HG03175 (cell line): ENCODE results near the gene PTCD2.
"Not testable (repeated sequence)": the region's sequence is repeated elsewhere in the genome, so short reads cannot be mapped to it uniquely, and the experiment has no call there.

Experiments
- ATAC-seq: cut with Tn5 transposase; IDR thresholded peaks from one replicate; pipeline ENCODE4 v1.9.1; 2021; ENCODE audit warnings: mild to moderate bottlenecking, moderate library complexity; ENCODE audit not compliant: unreplicated experiment

PTCD2 gene

GRCh38 chr5:72377910-72378638 lies 57.9 kb downstream of the PTCD2 start:
- no peak for ATAC-seq

- no peak for ATAC-seq
Observed at GRCh38 chr5:72378639-72379289, 58.6 kb downstream of the PTCD2 start.

DNA sequence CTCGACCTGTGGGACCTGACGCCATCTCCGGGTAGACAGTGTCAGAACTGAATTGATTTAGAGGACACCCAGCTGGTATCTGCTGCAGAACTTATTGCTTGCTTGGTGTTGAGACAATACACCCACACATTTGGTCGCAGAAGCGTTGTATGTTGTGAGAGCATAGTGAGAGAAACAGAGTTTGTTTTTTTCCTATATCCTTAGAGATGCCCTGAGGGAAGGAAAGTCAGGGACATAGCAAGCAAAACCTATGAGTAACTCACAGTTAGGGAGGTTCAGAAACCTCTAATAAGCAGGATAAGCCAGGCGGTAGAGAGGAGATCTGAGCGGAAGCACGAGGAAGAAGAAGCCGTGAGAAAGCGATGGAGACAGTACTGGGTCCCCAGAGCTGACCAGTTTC lies 59.8 kb downstream of the PTCD2 start:
- ATAC-seq, result no peak

GRCh38 chr5:72380492-72381274 lies 60.5 kb downstream of the PTCD2 start:
- ATAC-seq, result peak; percentile 77

- ATAC-seq, result no peak
Observed at GRCh38 chr5:72383280-72383679, 63.1 kb downstream of the PTCD2 start.

GRCh38 chr5:72383726-72384125 lies 63.6 kb downstream of the PTCD2 start:
- ATAC-seq, result no peak

GRCh38 chr5:72386639-72387038 lies 66.5 kb downstream of the PTCD2 start:
- ATAC-seq, result no peak

GRCh38 chr5:72387985-72388384 lies 67.8 kb downstream of the PTCD2 start:
- no peak for ATAC-seq

DNA sequence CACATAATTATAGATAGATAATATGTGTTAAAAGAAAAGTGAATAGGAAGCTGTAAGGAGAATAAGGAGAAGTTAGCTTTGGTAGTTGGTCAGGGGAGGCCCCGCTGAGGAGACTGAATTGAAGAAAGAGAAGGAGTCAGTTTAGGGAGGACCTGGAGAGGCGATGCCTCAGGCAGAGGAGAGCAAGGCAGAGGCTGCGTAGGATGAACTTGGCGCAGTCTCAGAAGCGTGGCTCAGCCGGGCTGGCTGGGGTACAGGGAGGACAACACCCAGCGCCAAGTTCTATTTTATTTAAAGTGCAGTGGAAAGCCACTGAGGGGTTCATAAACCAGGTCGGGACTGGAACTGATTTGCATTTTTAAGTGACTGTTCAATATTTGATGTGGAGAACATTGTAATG lies 68.5 kb downstream of the PTCD2 start:
- ATAC-seq, result no peak

DNA sequence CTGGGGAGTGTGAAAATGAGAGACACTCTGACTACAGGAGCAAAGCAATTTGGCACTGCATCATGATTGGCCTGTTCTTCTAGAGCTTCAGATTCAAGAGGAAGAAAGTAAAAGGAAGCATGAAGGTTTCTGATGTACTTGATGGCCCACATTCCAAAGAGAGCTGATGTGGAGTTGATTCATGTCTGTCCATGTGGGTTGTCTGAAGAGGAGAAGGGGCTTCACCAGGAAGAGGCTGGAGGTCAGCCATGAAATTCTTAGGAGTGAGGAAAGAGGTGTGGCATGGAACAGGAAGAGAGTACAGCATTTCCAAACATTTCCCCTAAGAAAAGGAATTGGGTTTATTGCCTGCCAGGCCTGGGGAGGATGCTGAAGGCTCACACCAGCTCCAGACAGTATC lies 70.7 kb downstream of the PTCD2 start:
- ATAC-seq, result no peak

GRCh38 chr5:72392326-72392733 lies 72.2 kb downstream of the PTCD2 start:
- no peak for ATAC-seq

- no peak for ATAC-seq
Observed at GRCh38 chr5:72393052-72393451, 72.9 kb downstream of the PTCD2 start.

DNA sequence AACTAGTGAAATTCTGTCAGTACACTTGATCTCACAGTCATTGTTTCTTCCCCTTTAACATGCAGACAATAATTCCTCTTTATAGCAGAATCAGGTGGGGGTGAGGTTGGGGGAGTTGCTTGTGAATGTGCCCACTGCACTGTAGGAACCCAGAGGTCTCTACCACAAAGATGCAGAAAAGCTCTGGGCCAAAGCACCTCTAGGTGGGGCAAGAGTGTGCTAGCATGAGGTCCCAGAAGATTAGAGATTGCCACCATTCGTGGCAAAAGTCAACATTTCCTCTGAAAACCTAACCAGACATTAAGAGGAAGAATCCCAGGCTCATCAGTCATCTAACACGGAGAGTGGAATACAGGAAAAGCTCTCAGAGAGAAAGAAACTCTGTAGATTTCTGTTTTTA lies 74.5 kb downstream of the PTCD2 start:
- ATAC-seq, result peak; percentile 61

- ATAC-seq, result no peak
Observed at GRCh38 chr5:72397836-72398235, 77.7 kb downstream of the PTCD2 start.

GRCh38 chr5:72400950-72401349 lies 80.8 kb downstream of the PTCD2 start:
- ATAC-seq, result no peak

DNA sequence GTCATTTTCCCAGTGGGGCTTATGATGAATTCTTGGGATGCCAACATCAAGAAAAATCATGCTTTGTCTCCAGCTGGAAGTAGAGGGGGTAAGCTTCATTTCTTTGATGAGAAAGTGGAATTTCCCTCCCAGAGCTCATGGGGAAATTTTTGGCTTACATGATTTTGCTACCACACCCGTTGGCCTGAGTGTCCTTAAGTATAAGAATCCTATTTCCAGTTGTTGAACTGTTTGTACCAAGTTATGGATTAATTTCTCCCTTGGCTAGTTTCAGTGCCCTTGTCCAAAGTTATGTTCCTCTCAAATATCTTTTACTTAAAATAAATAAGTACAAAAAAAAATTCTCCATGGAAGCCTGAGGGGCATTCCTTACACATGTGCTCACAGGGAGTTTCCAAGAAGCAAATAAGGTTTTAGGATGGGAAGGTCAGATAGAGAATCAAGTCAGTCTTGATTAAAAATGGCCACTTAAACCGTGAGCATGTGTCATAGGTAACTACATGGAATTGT lies 82.3 kb downstream of the PTCD2 start:
- no peak for ATAC-seq

- ATAC-seq, result no peak
Observed at GRCh38 chr5:72402959-72403628, 82.9 kb downstream of the PTCD2 start.

- not testable (repeated sequence) for ATAC-seq
Observed at GRCh38 chr5:72404771-72405170, 84.6 kb downstream of the PTCD2 start.

GRCh38 chr5:72407078-72407477 lies 86.9 kb downstream of the PTCD2 start:
- no peak for ATAC-seq

DNA sequence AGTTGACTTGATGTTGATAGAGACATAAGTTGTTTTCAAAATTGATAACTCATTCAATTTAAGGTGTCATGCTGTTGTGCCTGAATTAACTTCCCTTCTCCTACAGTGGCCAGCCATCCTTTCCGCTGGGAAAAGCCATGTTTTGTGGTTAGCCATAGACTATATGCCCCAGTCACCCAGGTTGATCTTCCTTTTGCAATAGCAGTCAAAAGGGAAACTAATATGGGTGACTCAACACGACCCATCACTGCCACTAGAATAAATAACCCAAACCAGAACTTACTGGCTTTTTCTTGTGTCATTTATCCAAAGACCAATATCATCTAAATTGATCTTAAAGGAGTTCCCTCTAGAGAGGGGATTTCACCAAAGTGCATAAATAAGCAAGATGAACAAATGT lies 87.4 kb downstream of the PTCD2 start:
- ATAC-seq, result no peak

DNA sequence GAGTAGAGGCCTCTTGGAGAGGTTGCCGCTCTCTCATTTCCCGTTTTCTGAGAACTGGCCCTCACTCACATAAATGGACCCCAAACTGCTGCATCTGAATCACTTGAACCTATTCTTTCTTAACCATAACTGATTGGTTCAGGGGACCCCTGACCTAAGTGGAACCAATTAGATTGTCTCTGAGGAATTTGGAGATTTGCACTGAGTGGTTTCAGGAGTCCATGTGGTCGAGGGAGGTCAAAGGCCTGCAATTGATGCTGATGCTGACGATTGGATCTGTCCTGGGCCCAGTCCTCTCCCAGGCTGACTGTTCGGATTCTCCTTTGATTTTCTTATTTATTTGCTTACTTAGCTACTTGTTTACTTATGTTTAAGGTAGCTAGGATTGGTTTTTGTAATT lies 88.0 kb downstream of the PTCD2 start:
- no peak for ATAC-seq
